ENCODE data around the gene BHLHE40. TPM values are rescaled to one million over a fixed set of nuclear protein-coding genes. Genes with fewer than 3 reads are reported as not detected.

The BHLHE40 gene
- total and polyA plus RNA-seq, 4 experiments from 2014 or later: 33.0 to 45.8 (median 39.7) TPM

DNA sequence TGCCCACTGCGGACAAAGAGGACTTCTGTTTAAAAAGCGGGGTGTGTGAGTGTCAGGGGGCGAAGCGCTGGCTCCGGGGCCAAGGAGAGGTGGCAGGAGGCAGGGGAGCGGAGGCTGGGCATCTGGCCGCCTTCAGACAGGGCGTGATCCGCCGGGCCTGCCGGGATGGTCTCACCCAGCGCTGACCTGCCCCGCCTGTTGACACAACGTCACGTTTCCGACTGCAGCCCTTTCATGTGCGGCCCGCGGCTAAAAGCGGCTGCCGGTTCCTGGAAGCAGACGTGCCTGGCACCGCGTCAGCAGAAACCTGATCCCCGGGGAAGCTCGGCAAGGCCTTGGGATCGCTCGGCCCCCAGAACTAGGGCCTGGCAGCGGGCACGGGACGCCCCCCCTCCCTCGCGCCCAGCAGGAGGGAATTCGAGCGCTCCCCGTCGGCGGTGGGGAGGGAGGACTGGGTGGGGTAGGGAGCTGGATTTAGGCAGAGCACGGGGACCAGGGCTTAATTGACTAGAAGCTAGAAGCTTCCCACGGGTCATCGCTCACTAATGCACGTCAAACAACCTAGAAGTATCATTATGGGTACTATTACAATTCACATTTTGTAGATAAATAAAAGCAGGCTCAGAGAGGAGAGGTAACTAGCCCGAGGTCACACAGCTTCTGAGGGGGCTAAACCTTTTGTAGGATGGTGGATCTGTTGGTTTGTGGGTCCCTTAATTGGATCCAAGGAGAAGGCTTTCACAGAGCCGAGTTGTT, 7.7 kb downstream of the BHLHE40 start:
- H3K36me3 ChIP-seq (ENCODE audit: insufficient read depth, low read length): peaks cover 21% of the 10 kb centered on the region
- DNase-seq: peak; percentile 62 to 79 (median 70)
- intact Hi-C loops (cut with micrococcal nuclease): loop anchor here (1.0 kb wide), 1 partner anchor 39 kb away; no protein-coding TSS in a partner anchor
- H3K27me3 ChIP-seq (ENCODE audit: insufficient read depth, low read length): no peaks in the 10 kb centered on the region
- peak overlapping the region; percentile 59 for H3K27ac ChIP-seq (ENCODE audit: low read depth, low read length)
- peaks cover 34 to 50% (median 43%) of the 10 kb centered on the region in 4 donors for H3K4me1 Mint-ChIP-seq
- no peaks in the 10 kb centered on the region for H3K27me3 Mint-ChIP-seq
- no peaks in the 10 kb centered on the region for H3K9me3 ChIP-seq (ENCODE audit: control insufficient read depth in 1 of 2, low read length in 2 of 2)
- peak overlapping the region; percentile 44 to 65 for H3K4me3 ChIP-seq (ENCODE audit: low read length in 2 of 2)
- H3K9me3 Mint-ChIP-seq: no peaks in the 10 kb centered on the region
- CTCF ChIA-PET (ENCODE audit: partially characterized antibody): interaction anchor here (0.9 to 12.9 kb wide), 7 partner anchors 12 to 276 kb away, joined by 3 to 251 read pairs (median 3); no protein-coding TSS in a partner anchor
- H3K36me3 Mint-ChIP-seq: peaks cover 18 to 28% of the 10 kb centered on the region in 2 donors
- peaks cover 58% of the 10 kb centered on the region for H3K4me1 ChIP-seq (ENCODE audit: insufficient read depth, low read length)
- H3K27ac Mint-ChIP-seq: peak overlapping the region; percentile 95 to 98 (median 97)
- POLR2A ChIA-PET (ENCODE audit: partially characterized antibody): interaction anchor here (0.9 to 14.0 kb wide), 8 partner anchors 8 to 165 kb away, joined by 3 to 580 read pairs (median 26); partner anchors contain the start of gene BHLHE40
- H3K4me3 Mint-ChIP-seq: peak overlapping the region; percentile 86 to 93 (median 90)

DNA sequence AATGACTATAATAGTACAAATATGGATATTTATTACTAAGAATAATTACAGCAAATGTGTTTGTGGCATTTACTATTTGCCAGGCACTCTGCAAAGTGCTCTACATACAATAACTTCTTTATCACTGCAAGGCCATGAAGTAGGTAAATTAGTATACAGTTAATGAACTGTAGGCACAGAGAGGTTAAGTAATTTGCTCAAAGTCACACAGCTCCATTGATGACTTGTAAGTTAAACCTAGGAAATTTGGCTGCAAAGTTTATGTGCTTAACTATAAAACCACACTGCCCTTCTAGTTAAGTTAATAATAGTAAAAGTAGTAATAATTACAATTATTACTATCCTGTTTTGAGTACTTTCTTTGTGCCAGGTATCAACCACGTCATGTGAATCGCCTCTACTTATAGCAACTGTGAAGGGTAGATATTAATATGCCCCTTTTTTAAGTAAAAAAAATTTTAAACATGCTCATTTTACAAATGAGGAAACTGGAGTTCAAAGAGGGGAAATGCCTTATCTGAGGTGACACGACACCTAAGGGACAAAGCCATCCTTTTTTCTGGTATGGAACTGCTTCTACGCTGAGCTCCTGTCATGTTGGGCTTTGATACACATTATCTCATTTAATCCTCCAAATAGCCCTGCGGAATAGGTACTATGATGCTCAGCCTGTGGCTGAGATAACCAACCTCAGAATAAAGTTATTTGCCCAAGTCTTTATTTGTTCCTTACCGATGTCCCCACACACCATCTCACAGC, 8.5 kb downstream of the BHLHE40 start:
- H3K9me3 Mint-ChIP-seq: no peaks in the 10 kb centered on the region
- H3K36me3 Mint-ChIP-seq: peaks cover 12 to 21% of the 10 kb centered on the region in 2 donors
- CTCF ChIA-PET (ENCODE audit: partially characterized antibody): interaction anchor here (1.0 to 12.9 kb wide), 6 partner anchors 12 to 277 kb away, joined by 3 to 251 read pairs (median 4); no protein-coding TSS in a partner anchor
- H3K27ac Mint-ChIP-seq: peak overlapping the region in 6 of 7 donors; percentile 88 to 98 (median 96)
- Histone ChIP-seq H3K36me3 (ENCODE audit: insufficient read depth, low read length) (peaks cover 16% of the 10 kb centered on the region), H3K4me1 (ENCODE audit: insufficient read depth, low read length) (peaks cover 50% of the 10 kb centered on the region), H3K4me3 (ENCODE audit: low read length in 2 of 2) (no peak overlapping the region), H3K27ac (ENCODE audit: low read depth, low read length) (peak overlapping the region; percentile 59), H3K9me3 (ENCODE audit: control insufficient read depth in 1 of 2, low read length in 2 of 2) (no peaks in the 10 kb centered on the region), H3K27me3 (ENCODE audit: insufficient read depth, low read length) (no peaks in the 10 kb centered on the region)
- H3K4me3 Mint-ChIP-seq: peak overlapping the region; percentile 86 to 93 (median 90)
- intact Hi-C loops (cut with micrococcal nuclease): no loop called here
- H3K4me1 Mint-ChIP-seq: peaks cover 31 to 43% (median 37%) of the 10 kb centered on the region in 4 donors
- no peaks in the 10 kb centered on the region for H3K27me3 Mint-ChIP-seq
- DNase-seq: no peak
- POLR2A ChIA-PET (ENCODE audit: partially characterized antibody): interaction anchor here (0.9 to 14.0 kb wide), 7 partner anchors 7 to 158 kb away, joined by 3 to 580 read pairs (median 40); partner anchors contain the start of gene BHLHE40

DNA sequence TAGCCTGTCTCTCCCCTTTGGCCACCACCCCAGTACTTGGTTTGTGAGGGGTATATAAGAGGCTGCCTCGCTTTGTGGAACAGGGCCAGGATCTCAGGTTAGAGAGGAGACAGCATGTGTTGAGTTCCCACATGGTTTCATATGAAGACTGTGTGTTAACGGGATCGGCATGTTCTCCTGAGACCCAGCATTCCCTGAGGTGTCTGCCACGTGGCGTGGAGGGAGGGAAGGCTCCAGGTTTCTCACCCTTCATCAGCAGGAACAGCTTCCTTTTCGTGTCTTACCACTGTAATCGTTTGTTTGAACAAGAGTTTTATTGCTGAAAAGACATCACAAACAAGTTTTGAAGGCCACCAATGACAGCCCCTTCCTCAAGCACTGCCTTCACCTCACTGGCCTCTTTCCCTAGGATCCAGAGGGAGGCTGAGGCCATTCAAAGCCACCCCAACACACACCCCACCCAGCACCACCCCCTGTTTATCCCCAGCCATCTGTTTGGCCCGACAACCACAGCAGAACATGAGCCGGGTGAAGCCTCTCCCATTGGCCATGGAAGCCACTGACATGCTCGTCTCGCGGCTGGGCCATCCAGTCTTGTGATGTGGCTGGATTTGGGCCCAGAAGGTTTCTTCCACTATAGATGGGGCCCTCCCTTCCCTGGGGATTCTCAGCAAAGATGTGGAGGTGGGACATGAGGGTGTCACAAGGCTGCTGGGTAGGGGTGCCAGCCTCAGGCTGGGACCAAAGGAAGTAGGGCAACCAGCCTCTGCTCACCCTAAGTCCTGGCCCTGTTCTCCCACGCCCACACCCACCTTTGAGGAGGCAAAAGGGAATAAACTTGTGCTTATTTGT, 10.0 kb downstream of the BHLHE40 start:
- Mint-ChIP-seq H3K4me1 (peaks cover 20 to 31% (median 25%) of the 10 kb centered on the region in 4 donors), H3K27ac (peak overlapping the region in 2 of 7 donors; percentile 31 to 55), H3K9me3 (no peaks in the 10 kb centered on the region), H3K27me3 (no peaks in the 10 kb centered on the region), H3K36me3 (peaks cover 0 to 10% of the 10 kb centered on the region in 2 donors), H3K4me3 (peak overlapping the region in 1 of 8 donors; percentile 39)
- Histone ChIP-seq H3K36me3 (ENCODE audit: insufficient read depth, low read length) (peaks cover 3% of the 10 kb centered on the region), H3K4me3 (ENCODE audit: low read length in 2 of 2) (no peak overlapping the region), H3K9me3 (ENCODE audit: control insufficient read depth in 1 of 2, low read length in 2 of 2) (no peaks in the 10 kb centered on the region), H3K27me3 (ENCODE audit: insufficient read depth, low read length) (no peaks in the 10 kb centered on the region), H3K27ac (ENCODE audit: low read depth, low read length) (no peak overlapping the region), H3K4me1 (ENCODE audit: insufficient read depth, low read length) (peaks cover 35% of the 10 kb centered on the region)
- CTCF ChIA-PET (ENCODE audit: partially characterized antibody): interaction anchor here (1.0 kb wide), 1 partner anchor 278 kb away, joined by 3 read pairs; no protein-coding TSS in a partner anchor
- POLR2A ChIA-PET (ENCODE audit: partially characterized antibody): interaction anchor here (4.4 to 14.0 kb wide), 2 partner anchors 11 to 27 kb away, joined by 42 to 580 read pairs; partner anchors contain the start of gene BHLHE40
- DNase-seq: no peak
- intact Hi-C loops (cut with micrococcal nuclease): no loop called here

- H3K4me3 Mint-ChIP-seq: no peak overlapping the region
Observed at GRCh38 chr3:4990069-4990468, 10.8 kb downstream of the BHLHE40 start.

GRCh38 chr3:4992118-4992517, 12.9 kb downstream of the BHLHE40 start:
- Mint-ChIP-seq H3K4me3 (no peak overlapping the region), H3K27ac (peak overlapping the region in 1 of 7 donors; percentile 35), H3K4me1 (peaks cover 2 to 8% (median 4%) of the 10 kb centered on the region in 4 donors), H3K9me3 (no peaks in the 10 kb centered on the region), H3K36me3 (no peaks in the 10 kb centered on the region), H3K27me3 (no peaks in the 10 kb centered on the region)
- CTCF ChIA-PET (ENCODE audit: partially characterized antibody): interaction anchor here (1.3 to 2.2 kb wide), 3 partner anchors 9 to 280 kb away, joined by 4 to 5 read pairs (median 5); no protein-coding TSS in a partner anchor
- Histone ChIP-seq H3K36me3 (ENCODE audit: insufficient read depth, low read length) (no peaks in the 10 kb centered on the region), H3K4me3 (ENCODE audit: low read length in 2 of 2) (no peak overlapping the region), H3K27me3 (ENCODE audit: insufficient read depth, low read length) (no peaks in the 10 kb centered on the region), H3K4me1 (ENCODE audit: insufficient read depth, low read length) (peaks cover 9% of the 10 kb centered on the region), H3K27ac (ENCODE audit: low read depth, low read length) (no peak overlapping the region), H3K9me3 (ENCODE audit: control insufficient read depth in 1 of 2, low read length in 2 of 2) (no peaks in the 10 kb centered on the region)
- DNase-seq: no peak
- intact Hi-C loops (cut with micrococcal nuclease): no loop called here
- POLR2A ChIA-PET (ENCODE audit: partially characterized antibody): interaction anchor here (0.9 to 2.0 kb wide), 3 partner anchors 9 to 32 kb away, joined by 3 to 4 read pairs (median 3); no protein-coding TSS in a partner anchor

More at GRCh38 chr3:4990069-4990468, 10.8 kb downstream of the BHLHE40 start:
- Histone ChIP-seq H3K27ac (ENCODE audit: low read depth, low read length) (no peak overlapping the region), H3K27me3 (ENCODE audit: insufficient read depth, low read length) (no peaks in the 10 kb centered on the region), H3K9me3 (ENCODE audit: control insufficient read depth in 1 of 2, low read length in 2 of 2) (no peaks in the 10 kb centered on the region), H3K4me1 (ENCODE audit: insufficient read depth, low read length) (peaks cover 29% of the 10 kb centered on the region), H3K4me3 (ENCODE audit: low read length in 2 of 2) (no peak overlapping the region), H3K36me3 (ENCODE audit: insufficient read depth, low read length) (peaks cover 3% of the 10 kb centered on the region)
- peaks cover 0 to 6% of the 10 kb centered on the region in 2 donors for H3K36me3 Mint-ChIP-seq
- intact Hi-C loops (cut with micrococcal nuclease): no loop called here
- no peak for DNase-seq
- H3K9me3 Mint-ChIP-seq: no peaks in the 10 kb centered on the region
- ChIA-PET CTCF (ENCODE audit: partially characterized antibody) (no interaction called here), POLR2A (ENCODE audit: partially characterized antibody) (no interaction called here)
- H3K27ac Mint-ChIP-seq: peak overlapping the region in 1 of 7 donors; percentile 45
- no peaks in the 10 kb centered on the region for H3K27me3 Mint-ChIP-seq
- H3K4me1 Mint-ChIP-seq: peaks cover 14 to 25% (median 19%) of the 10 kb centered on the region in 4 donors

Data from CD4-positive, alpha-beta memory T cell (primary cell).